ENCODE results near the gene LYZL1. TPM values are rescaled to one million over a fixed set of nuclear protein-coding genes. Genes with fewer than 3 reads are reported as not detected.

The LYZL1 gene
- total RNA-seq, 1 experiment from 2014 or later: not detected

DNA sequence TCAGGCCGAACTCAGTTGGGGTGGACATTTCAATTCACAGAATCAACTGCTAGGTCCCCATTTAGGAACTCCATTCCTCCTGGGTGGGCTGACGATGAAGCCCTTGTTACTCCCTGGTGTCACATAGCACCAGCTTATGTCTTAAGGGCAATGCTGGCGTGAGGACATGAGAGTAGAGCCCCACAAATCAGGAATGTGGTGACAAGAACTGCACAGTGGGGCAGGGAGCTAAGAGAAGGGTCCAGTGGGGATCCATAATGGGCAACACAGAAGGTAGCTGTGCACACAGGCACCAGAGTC is 57.0 kb downstream of the LYZL1 start:
- H3K36me3 ChIP-seq (ENCODE audit: insufficient read depth, low read length, poor library complexity, severe bottlenecking): no peaks in the 10 kb centered on the region
- TF ChIP-seq CTCF (conservative IDR thresholded peaks at IDR 0.05; ENCODE audit: low read depth, low read length) (no peak), EZH2 (IDR thresholded peaks at IDR 0.05; ENCODE audit: borderline replicate concordance, low read depth, low read length, poor library complexity, severe bottlenecking) (no peak)
- H3K27ac ChIP-seq (ENCODE audit: low read depth, low read length, poor library complexity, severe bottlenecking): no peak overlapping the region
- intact Hi-C loops (cut with micrococcal nuclease; ENCODE audit: unreplicated experiment): no loop called here
- H3K27me3 ChIP-seq (replicated peaks; ENCODE audit: insufficient read depth, low read depth, low read length, poor library complexity): no peaks in the 10 kb centered on the region
- peaks cover 17% of the 10 kb centered on the region for H3K4me1 ChIP-seq (ENCODE audit: insufficient read depth, low read length, poor library complexity, severe bottlenecking)
- POLR2A ChIA-PET (ENCODE audit: low non-redundant PET): no interaction called here
- H3K9me3 ChIP-seq (ENCODE audit: low read depth, low read length, poor library complexity, severe bottlenecking): no peaks in the 10 kb centered on the region
- CTCF ChIA-PET: no interaction called here
- BruUV-seq (replicated peaks): no TSS peak
- DNase-seq (ENCODE audit: low spot score): no peak
- no peak overlapping the region for H3K4me3 ChIP-seq (ENCODE audit: low read depth, low read length, poor library complexity, severe bottlenecking)

DNA sequence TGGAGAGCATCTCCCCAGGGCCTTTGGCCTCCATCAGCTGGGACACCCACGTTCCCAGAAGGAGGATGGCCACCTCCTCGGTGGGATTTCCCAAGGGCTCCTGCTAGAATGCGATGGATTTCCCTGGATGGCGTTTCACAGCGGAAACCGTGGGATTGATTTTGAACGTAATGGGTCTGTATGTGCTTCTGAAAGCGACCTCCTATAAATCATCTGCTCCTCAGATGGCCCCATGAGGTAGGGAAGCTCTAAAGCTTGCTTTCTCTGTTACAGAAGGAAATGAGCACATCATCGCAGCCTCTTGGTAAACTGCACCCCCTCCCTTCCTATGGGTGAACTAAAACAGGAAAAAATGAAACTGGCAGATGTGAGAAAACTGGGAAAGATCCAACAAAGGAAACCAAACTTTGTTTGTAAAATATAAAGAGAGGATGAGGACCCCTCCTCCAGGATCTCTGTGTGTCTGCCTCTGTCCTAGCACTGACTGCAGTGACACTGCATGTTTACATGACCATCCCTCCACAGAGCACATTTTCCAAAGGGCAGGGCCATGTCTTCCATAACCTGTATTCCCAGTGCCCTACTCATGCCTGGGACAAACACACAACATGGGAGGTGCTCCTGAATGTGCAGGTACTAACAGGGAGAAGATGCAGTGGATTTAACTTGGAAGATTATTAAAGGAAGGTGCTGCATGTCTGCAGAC is 57.6 kb downstream of the LYZL1 start:
- DNase-seq (ENCODE audit: low spot score): no peak
- TF ChIP-seq CTCF (conservative IDR thresholded peaks at IDR 0.05; ENCODE audit: low read depth, low read length): no peak
- TF ChIP-seq EZH2 (IDR thresholded peaks at IDR 0.05; ENCODE audit: borderline replicate concordance, low read depth, low read length, poor library complexity, severe bottlenecking): no peak
- H3K36me3 ChIP-seq (ENCODE audit: insufficient read depth, low read length, poor library complexity, severe bottlenecking): no peaks in the 10 kb centered on the region
- H3K27me3 ChIP-seq (replicated peaks; ENCODE audit: insufficient read depth, low read depth, low read length, poor library complexity): no peaks in the 10 kb centered on the region
- no peaks in the 10 kb centered on the region for H3K9me3 ChIP-seq (ENCODE audit: low read depth, low read length, poor library complexity, severe bottlenecking)
- intact Hi-C loops (cut with micrococcal nuclease; ENCODE audit: unreplicated experiment): no loop called here
- CTCF ChIA-PET: no interaction called here
- no peak overlapping the region for H3K4me3 ChIP-seq (ENCODE audit: low read depth, low read length, poor library complexity, severe bottlenecking)
- no peak overlapping the region for H3K27ac ChIP-seq (ENCODE audit: low read depth, low read length, poor library complexity, severe bottlenecking)
- peaks cover 17% of the 10 kb centered on the region for H3K4me1 ChIP-seq (ENCODE audit: insufficient read depth, low read length, poor library complexity, severe bottlenecking)
- no TSS peak for BruUV-seq (replicated peaks)
- POLR2A ChIA-PET (ENCODE audit: low non-redundant PET): no interaction called here

DNA sequence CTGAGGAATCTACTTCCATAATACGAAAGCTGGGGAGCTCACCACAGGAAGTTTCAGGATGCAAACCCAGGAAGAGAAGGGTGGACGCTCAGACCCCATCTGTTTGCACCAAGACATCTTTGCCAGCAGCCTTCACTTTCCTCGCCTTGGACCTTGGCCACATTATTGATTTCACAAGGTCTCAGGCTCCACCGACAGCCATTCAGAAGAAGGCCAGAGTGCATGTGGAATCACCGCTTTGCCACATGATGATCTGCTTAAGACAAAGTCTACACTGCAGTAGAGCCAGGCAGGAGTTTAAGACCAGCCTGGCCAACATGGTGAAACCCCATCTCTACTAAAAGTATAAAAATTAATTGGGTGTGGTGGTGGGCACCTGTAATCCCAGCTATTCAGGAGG is 60.0 kb downstream of the LYZL1 start:
- H3K36me3 ChIP-seq (ENCODE audit: insufficient read depth, low read length, poor library complexity, severe bottlenecking): no peaks in the 10 kb centered on the region
- ChIA-PET POLR2A (ENCODE audit: low non-redundant PET) (no interaction called here), CTCF (no interaction called here)
- no peaks in the 10 kb centered on the region for H3K27me3 ChIP-seq (replicated peaks; ENCODE audit: insufficient read depth, low read depth, low read length, poor library complexity)
- intact Hi-C loops (cut with micrococcal nuclease; ENCODE audit: unreplicated experiment): no loop called here
- no peaks in the 10 kb centered on the region for H3K9me3 ChIP-seq (ENCODE audit: low read depth, low read length, poor library complexity, severe bottlenecking)
- BruUV-seq (replicated peaks): no TSS peak
- no peak for DNase-seq (ENCODE audit: low spot score)
- H3K4me1 ChIP-seq (ENCODE audit: insufficient read depth, low read length, poor library complexity, severe bottlenecking): peaks cover 17% of the 10 kb centered on the region
- TF ChIP-seq EZH2 (IDR thresholded peaks at IDR 0.05; ENCODE audit: borderline replicate concordance, low read depth, low read length, poor library complexity, severe bottlenecking) (no peak), CTCF (conservative IDR thresholded peaks at IDR 0.05; ENCODE audit: low read depth, low read length) (no peak)
- no peak overlapping the region for H3K4me3 ChIP-seq (ENCODE audit: low read depth, low read length, poor library complexity, severe bottlenecking)
- H3K27ac ChIP-seq (ENCODE audit: low read depth, low read length, poor library complexity, severe bottlenecking): no peak overlapping the region

All from A673 (cell line).